HG03095 (cell line): Measurements from ENCODE around the gene SNRPE.

Source experiments
- ATAC-seq: cut with Tn5 transposase; IDR thresholded peaks from one replicate; pipeline ENCODE4 v1.9.1; 2021; ENCODE audit warnings: moderate library complexity; ENCODE audit not compliant: unreplicated experiment

The SNRPE gene

GRCh38 chr1:203878422-203878821 is 17.0 kb downstream of the SNRPE start:
- no peak for ATAC-seq

- ATAC-seq: no peak
Measured at GRCh38 chr1:203880606-203881005, 19.2 kb downstream of the SNRPE start.

GRCh38 chr1:203888807-203889251 is 27.4 kb downstream of the SNRPE start:
- no peak for ATAC-seq

GRCh38 chr1:203891950-203892349 is 30.6 kb downstream of the SNRPE start:
- no peak for ATAC-seq

- ATAC-seq: no peak
Measured at GRCh38 chr1:203898458-203899352, 37.3 kb downstream of the SNRPE start.

GRCh38 chr1:203899353-203899716 is 37.9 kb downstream of the SNRPE start:
- ATAC-seq: no peak

- no peak for ATAC-seq
Measured at GRCh38 chr1:203899869-203900714, 38.7 kb downstream of the SNRPE start.

- ATAC-seq: no peak
Measured at GRCh38 chr1:203901581-203901980, 40.2 kb downstream of the SNRPE start.

- no peak for ATAC-seq
Measured at GRCh38 chr1:203905275-203905674, 43.9 kb downstream of the SNRPE start.

- no peak for ATAC-seq
Measured at GRCh38 chr1:203906932-203907331, 45.5 kb downstream of the SNRPE start.

- no peak for ATAC-seq
Measured at GRCh38 chr1:203907901-203908300, 46.5 kb downstream of the SNRPE start.

- no peak for ATAC-seq
Measured at GRCh38 chr1:203911806-203912205, 50.4 kb downstream of the SNRPE start.

GRCh38 chr1:203913073-203913521 is 51.7 kb downstream of the SNRPE start:
- no peak for ATAC-seq

GRCh38 chr1:203914292-203914691 is 52.9 kb downstream of the SNRPE start:
- no peak for ATAC-seq

GRCh38 chr1:203915811-203916210 is 54.4 kb downstream of the SNRPE start:
- no peak for ATAC-seq

- no peak for ATAC-seq
Measured at GRCh38 chr1:203916756-203917155, 55.4 kb downstream of the SNRPE start.
